CD4-positive, alpha-beta T cell (primary cell): Measurements from ENCODE around the gene KRTAP1-5. TPM values are rescaled to one million over a fixed set of nuclear protein-coding genes. Genes with fewer than 3 reads are reported as not detected.

Experiments
- ATAC-seq: fragments of 200-7000 bp; cut with Tn5 transposase; one replicate; pipeline ENCODE4 v1.10.0; 2022; ENCODE audit warnings: mild to moderate bottlenecking; ENCODE audit not compliant: poor library complexity
- CTCF ChIA-PET: fragments of 350-600 bp; sonication (Branson Sonifier 250); formaldehyde crosslinking; loops from one replicate; lab custom pipeline; 2021; ENCODE audit warnings: antibody characterized with exemption, inconsistent platforms; lab: Charles Lee
- POLR2A ChIA-PET: fragments of 350-600 bp; sonication (Branson Sonifier 250); formaldehyde crosslinking; loops from one replicate; lab custom pipeline; 2021; ENCODE audit warnings: antibody characterized with exemption, inconsistent platforms; lab: Charles Lee
- DNase-seq, 14 experiments: peaks; one replicate each; pipeline ENCODE4 v3.0.0-alpha.2; 2013 to 2020; ENCODE audit warnings: mixed read lengths in 2 of 14
- H3K27ac ChIP-seq, 2 donors: one replicate each; pipeline versions ENCODE4 v1.5.1 to v1.7.0; 2013; ENCODE audit warnings: low read length in 2 of 2, low read depth in 1 of 2, mild to moderate bottlenecking in 1 of 2
- H3K27me3 ChIP-seq, 2 experiments: 1 replicate in 1 of 2; 2 replicates in 1 of 2; pipeline versions ENCODE4 v1.6.1 to v1.7.0; 2013; ENCODE audit warnings: low read length in 2 of 2, control low read depth in 1 of 2, mild to moderate bottlenecking in 1 of 2, moderate library complexity in 1 of 2; ENCODE audit not compliant: insufficient read depth in 2 of 2, control insufficient read depth in 1 of 2
- H3K36me3 ChIP-seq: one replicate; pipeline ENCODE4 v1.6.1; 2013; ENCODE audit warnings: low read length, control low read depth; ENCODE audit not compliant: insufficient read depth
- H3K4me1 ChIP-seq: one replicate; pipeline ENCODE4 v1.6.1; 2013; ENCODE audit warnings: low read length, control low read depth; ENCODE audit not compliant: insufficient read depth
- H3K4me3 ChIP-seq: one replicate; pipeline ENCODE4 v1.5.1; 2013; ENCODE audit warnings: mild to moderate bottlenecking, low read length, moderate library complexity
- H3K9me3 ChIP-seq, 2 experiments: 1 replicate in 1 of 2; 2 replicates in 1 of 2; pipeline versions ENCODE4 v1.6.1 to v1.7.0; 2013; ENCODE audit warnings: low read length in 2 of 2, mild to moderate bottlenecking in 2 of 2, control low read depth in 1 of 2, moderate library complexity in 1 of 2; ENCODE audit not compliant: control insufficient read depth in 1 of 2, insufficient read depth in 1 of 2
- H3K27ac Mint-ChIP-seq: one replicate; pipeline ENCODE4 v1.8.0; 2020; ENCODE audit warnings: mixed read lengths
- H3K27me3 Mint-ChIP-seq: one replicate; pipeline ENCODE4 v1.8.0; 2021; ENCODE audit warnings: mixed read lengths
- H3K36me3 Mint-ChIP-seq: one replicate; pipeline ENCODE4 v1.8.0; 2021; ENCODE audit warnings: low read depth, mixed read lengths
- H3K4me1 Mint-ChIP-seq: one replicate; pipeline ENCODE4 v1.8.0; 2021; ENCODE audit warnings: low read depth, mixed read lengths
- H3K4me3 Mint-ChIP-seq: one replicate; pipeline ENCODE4 v1.8.0; 2020; ENCODE audit warnings: mild to moderate bottlenecking, mixed read lengths
- H3K9me3 Mint-ChIP-seq: one replicate; pipeline ENCODE4 v1.8.0; 2020; ENCODE audit warnings: mixed read lengths
- CTCF ChIP-seq: fragments of 200-600 bp; IDR thresholded peaks from one replicate; pipeline ENCODE4 v1.8.0; 2022; ENCODE audit warnings: antibody characterized with exemption, mild to moderate bottlenecking
- intact Hi-C, 2 experiments: fragments of 100-400 bp; cut with DNase I in 1 of 2; cut with micrococcal nuclease in 1 of 2; formaldehyde crosslinking; loops; one replicate each; pipeline versions ENCODE4 v1.15.1 to v1.9.0; 2023 to 2025; cut with DNase I, micrococcal nuclease
- total RNA-seq, 174 experiments: library from RNA in 2 of 174; stranded (reverse) in 2 of 174; gene quantifications; one replicate each; pipeline ENCODE4 v1.2.3 and lab custom pipeline; 2021 to 2026

KRTAP1-5 gene
- total RNA-seq, 2 experiments from 2014 or later = not detected

DNA sequence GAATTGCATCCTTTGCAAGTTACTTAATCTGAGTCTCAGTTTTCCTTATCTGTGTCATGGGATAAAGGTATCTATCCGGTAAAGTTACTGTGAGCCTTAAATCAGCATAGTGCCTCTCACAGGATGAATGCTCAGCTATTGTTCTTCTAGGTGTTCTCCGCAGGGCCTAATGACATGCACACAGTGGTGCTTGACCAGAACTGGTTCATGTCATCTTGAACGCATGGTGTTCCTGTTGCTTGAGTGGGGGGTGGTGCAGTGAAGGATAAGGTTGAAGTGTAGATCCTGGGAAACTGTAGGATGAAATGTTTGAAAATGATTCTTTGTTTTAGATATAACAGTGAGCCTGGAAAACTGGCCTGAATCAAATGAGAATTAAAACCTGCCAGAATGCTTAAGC, 46.9 kb downstream of the KRTAP1-5 start:
- Histone ChIP-seq H3K4me1 (no peaks in the 10 kb centered on the region), H3K36me3 (no peaks in the 10 kb centered on the region), H3K9me3 (no peaks in the 10 kb centered on the region), H3K27me3 (peaks cover 3 to 19% of the 10 kb centered on the region in 2 experiments), H3K4me3 (no peak overlapping the region), H3K27ac (no peak overlapping the region)
- POLR2A ChIA-PET = no interaction called here
- Mint-ChIP-seq H3K9me3 (no peaks in the 10 kb centered on the region), H3K4me3 (no peak overlapping the region), H3K27ac (no peak overlapping the region), H3K27me3 (peaks cover 21% of the 10 kb centered on the region), H3K4me1 (no peaks in the 10 kb centered on the region), H3K36me3 (no peaks in the 10 kb centered on the region)
- no peak for TF ChIP-seq CTCF
- CTCF ChIA-PET = no interaction called here
- ATAC-seq = no peak
- no peak for DNase-seq
- intact Hi-C loops = no loop called here

GRCh38 chr17:40978575-40979151, 48.3 kb downstream of the KRTAP1-5 start:
- Histone ChIP-seq H3K9me3 (no peaks in the 10 kb centered on the region), H3K4me3 (no peak overlapping the region), H3K36me3 (no peaks in the 10 kb centered on the region), H3K27ac (no peak overlapping the region), H3K27me3 (peaks cover 3 to 8% of the 10 kb centered on the region in 2 experiments), H3K4me1 (no peaks in the 10 kb centered on the region)
- intact Hi-C loops = no loop called here
- Mint-ChIP-seq H3K27me3 (peaks cover 24% of the 10 kb centered on the region), H3K36me3 (no peaks in the 10 kb centered on the region), H3K9me3 (no peaks in the 10 kb centered on the region), H3K27ac (no peak overlapping the region), H3K4me1 (no peaks in the 10 kb centered on the region), H3K4me3 (no peak overlapping the region)
- no peak for TF ChIP-seq CTCF
- ATAC-seq (no peak), DNase-seq (no peak)
- ChIA-PET POLR2A (no interaction called here), CTCF (no interaction called here)

Other genes with a start within 250 kb of the KRTAP1-5 start
- gene KRT27, start 244.7 kb downstream of the KRTAP1-5 start, total RNA-seq = not detected
- gene KRT28, start 227.2 kb downstream of the KRTAP1-5 start, total RNA-seq = not detected
- 10 to 100 TPM; 32.2 to 37.1 TPM for gene KRT10, start 204.6 kb downstream of the KRTAP1-5 start, total RNA-seq
- gene KRT12, start 160.0 kb downstream of the KRTAP1-5 start, total RNA-seq = not detected
- gene KRT20, start 142.0 kb downstream of the KRTAP1-5 start, total RNA-seq = not detected
- gene KRT23, start 89.6 kb downstream of the KRTAP1-5 start, total RNA-seq = not detected
- not detected for gene KRT39, start 60.3 kb downstream of the KRTAP1-5 start, total RNA-seq
- gene KRT40, start 42.9 kb downstream of the KRTAP1-5 start, total RNA-seq = not detected
- not detected for gene KRTAP3-3, start 33.0 kb downstream of the KRTAP1-5 start, total RNA-seq
- not detected for gene KRTAP3-2, start 27.3 kb downstream of the KRTAP1-5 start, total RNA-seq
- gene KRTAP3-1, start 18.1 kb downstream of the KRTAP1-5 start, total RNA-seq = not detected
- not detected for gene KRTAP1-4, start 3.0 kb upstream of the KRTAP1-5 start, total RNA-seq
- gene KRTAP1-3, start 7.7 kb upstream of the KRTAP1-5 start, total RNA-seq = not detected
- gene KRTAP1-1, start 14.2 kb upstream of the KRTAP1-5 start, total RNA-seq = not detected
- not detected for gene KRTAP2-1, start 20.1 kb upstream of the KRTAP1-5 start, total RNA-seq
- gene KRTAP2-2, start 28.0 kb upstream of the KRTAP1-5 start, total RNA-seq = not detected
- gene KRTAP2-3, start 32.9 kb upstream of the KRTAP1-5 start, total RNA-seq = not detected
- gene KRTAP2-4, start 38.7 kb upstream of the KRTAP1-5 start, total RNA-seq = not detected
- gene KRTAP4-7, start 56.9 kb upstream of the KRTAP1-5 start, total RNA-seq = not detected
- not detected for gene KRTAP4-8, start 70.9 kb upstream of the KRTAP1-5 start, total RNA-seq
- not detected for gene KRTAP4-16, start 75.0 kb upstream of the KRTAP1-5 start, total RNA-seq
- not detected for gene KRTAP4-9, start 78.2 kb upstream of the KRTAP1-5 start, total RNA-seq
- not detected for gene KRTAP4-11, start 91.2 kb upstream of the KRTAP1-5 start, total RNA-seq
- not detected for gene KRTAP4-12, start 97.0 kb upstream of the KRTAP1-5 start, total RNA-seq
- gene KRTAP4-6, start 113.3 kb upstream of the KRTAP1-5 start, total RNA-seq = not detected
- gene KRTAP4-5, start 122.6 kb upstream of the KRTAP1-5 start, total RNA-seq = not detected
- not detected for gene KRTAP4-4, start 133.5 kb upstream of the KRTAP1-5 start, total RNA-seq
- gene KRTAP4-3, start 141.0 kb upstream of the KRTAP1-5 start, total RNA-seq = not detected
- gene KRTAP4-2, start 151.0 kb upstream of the KRTAP1-5 start, total RNA-seq = not detected
- gene KRTAP4-1, start 157.7 kb upstream of the KRTAP1-5 start, total RNA-seq = not detected
- gene KRTAP9-1, start 162.7 kb upstream of the KRTAP1-5 start, total RNA-seq = not detected
- gene KRTAP9-2, start 199.4 kb upstream of the KRTAP1-5 start, total RNA-seq = not detected
- not detected for gene KRTAP9-3, start 205.2 kb upstream of the KRTAP1-5 start, total RNA-seq
- gene KRTAP9-8, start 210.8 kb upstream of the KRTAP1-5 start, total RNA-seq = not detected
- not detected for gene KRTAP9-4, start 222.5 kb upstream of the KRTAP1-5 start, total RNA-seq
- gene KRTAP9-9, start 228.2 kb upstream of the KRTAP1-5 start, total RNA-seq = not detected
- not detected for gene KRTAP9-6, start 238.2 kb upstream of the KRTAP1-5 start, total RNA-seq
- gene KRTAP9-7, start 248.5 kb upstream of the KRTAP1-5 start, total RNA-seq = not detected